Adipose tissue (tissue), 3 donors: ENCODE data around the gene PEX11A. TPM values are rescaled to one million over a fixed set of nuclear protein-coding genes. Genes with fewer than 3 reads are reported as not detected.

Experiments used
- H3K27ac ChIP-seq: one replicate; pipeline ENCODE4 v1.5.1; 2013; ENCODE audit warnings: low read depth, low read length
- WGBS, 3 donors: extraction: QIAGEN DNeasy Blood & Tissue Kit; methylation state at CpG; one replicate each; pipeline ENCODE4 v1.1.7; 2013; 5-methylcytosine and 5-hydroxymethylcytosine counted together
- polyA plus RNA-seq, 3 donors: library from polyadenylated mRNA; stranded (reverse); fragments of 200-250 nt; gene quantifications; one replicate each; pipeline ENCODE4 v1.2.3, GENCODE V29; 2013
- donor health status: healthy with polysubstance abuse.
- donor health status: Bipolar disorder and iron deficiency.
- donor health status: healthy.

PEX11A gene
- polyA plus RNA-seq, 3 donors, result 11.3 to 40.4 (median 12.8) TPM

GRCh38 chr15:89664441-89665350, 25.9 kb downstream of the PEX11A start:
- H3K27ac ChIP-seq, result peak overlapping the region; percentile 58
- 80 to 89% (median 84%) methylated on average over 13 of the region's 13 CpGs for WGBS, 3 donors

- H3K27ac ChIP-seq, result no peak overlapping the region
- 30 to 77% (median 32%) methylated on average over 11 of the region's 11 CpGs for WGBS, 3 donors
Measured at GRCh38 chr15:89662893-89663626, 27.5 kb downstream of the PEX11A start.

- WGBS, 3 donors, result 83 to 88% (median 88%) methylated on average over 2 of the region's 2 CpGs
- no peak overlapping the region for H3K27ac ChIP-seq
Measured at GRCh38 chr15:89660556-89660955, 30.0 kb downstream of the PEX11A start.

GRCh38 chr15:89659295-89659694, 31.3 kb downstream of the PEX11A start:
- H3K27ac ChIP-seq, result no peak overlapping the region
- WGBS, 3 donors, result 85 to 92% (median 90%) methylated on average over 2 of the region's 2 CpGs

GRCh38 chr15:89657686-89658200, 32.8 kb downstream of the PEX11A start:
- H3K27ac ChIP-seq, result no peak overlapping the region
- 83 to 86% (median 86%) methylated on average over 5 of the region's 5 CpGs for WGBS, 3 donors

- 68 to 84% (median 73%) methylated on average over 7 of the region's 7 CpGs for WGBS, 3 donors
- H3K27ac ChIP-seq, result no peak overlapping the region
Measured at GRCh38 chr15:89656116-89656815, 34.3 kb downstream of the PEX11A start.

- H3K27ac ChIP-seq, result no peak within 1 kb of the TSS
- WGBS, 3 donors, result 2 to 4% (median 2%) methylated on average over 69 to 87 of the region's 87 CpGs
Measured at GRCh38 chr15:89654847-89655805, 35.4 kb downstream of the PEX11A start, which contains the start of gene KIF7. KIF7 (minus strand) TSS chr15:89655467; CDS start chr15:89652930, 2,537 bp downstream.

GRCh38 chr15:89654301-89654761, 36.2 kb downstream of the PEX11A start:
- WGBS, 3 donors, result 37 to 60% (median 45%) methylated on average over 14 of the region's 14 CpGs
- H3K27ac ChIP-seq, result no peak overlapping the region

GRCh38 chr15:89653578-89653977, 37.0 kb downstream of the PEX11A start:
- no peak overlapping the region for H3K27ac ChIP-seq
- 93 to 98% (median 98%) methylated on average over 2 of the region's 2 CpGs for WGBS, 3 donors

GRCh38 chr15:89652666-89653065, 37.9 kb downstream of the PEX11A start:
- WGBS, 3 donors, result 77 to 89% (median 84%) methylated on average over 12 to 16 of the region's 16 CpGs

GRCh38 chr15:89652131-89652530, 38.4 kb downstream of the PEX11A start:
- 76 to 89% (median 82%) methylated on average over 7 of the region's 7 CpGs for WGBS, 3 donors
- H3K27ac ChIP-seq, result no peak overlapping the region

More at GRCh38 chr15:89652666-89653065, 37.9 kb downstream of the PEX11A start:
- no peak overlapping the region for H3K27ac ChIP-seq

GRCh38 chr15:89649716-89650115, 40.8 kb downstream of the PEX11A start:
- no peak overlapping the region for H3K27ac ChIP-seq
- 89 to 94% (median 90%) methylated on average over 15 of the region's 15 CpGs for WGBS, 3 donors

GRCh38 chr15:89649013-89649625, 41.4 kb downstream of the PEX11A start:
- 93 to 97% (median 96%) methylated on average over 29 to 37 of the region's 37 CpGs for WGBS, 3 donors
- H3K27ac ChIP-seq, result no peak overlapping the region

GRCh38 chr15:89648106-89649012, 42.2 kb downstream of the PEX11A start:
- no peak overlapping the region for H3K27ac ChIP-seq
- 77 to 88% (median 88%) methylated on average over 94 to 102 of the region's 102 CpGs for WGBS, 3 donors

- 37 to 57% (median 55%) methylated on average over 25 of the region's 25 CpGs for WGBS, 3 donors
- no peak overlapping the region for H3K27ac ChIP-seq
Measured at GRCh38 chr15:89647191-89647851, 43.2 kb downstream of the PEX11A start.
